ENCODE measurements around the gene NDUFC2.
"Not testable (repeated sequence)": the region's sequence is repeated elsewhere in the genome, so short reads cannot be mapped to it uniquely, and the experiment has no call there.

Gene NDUFC2

DNA sequence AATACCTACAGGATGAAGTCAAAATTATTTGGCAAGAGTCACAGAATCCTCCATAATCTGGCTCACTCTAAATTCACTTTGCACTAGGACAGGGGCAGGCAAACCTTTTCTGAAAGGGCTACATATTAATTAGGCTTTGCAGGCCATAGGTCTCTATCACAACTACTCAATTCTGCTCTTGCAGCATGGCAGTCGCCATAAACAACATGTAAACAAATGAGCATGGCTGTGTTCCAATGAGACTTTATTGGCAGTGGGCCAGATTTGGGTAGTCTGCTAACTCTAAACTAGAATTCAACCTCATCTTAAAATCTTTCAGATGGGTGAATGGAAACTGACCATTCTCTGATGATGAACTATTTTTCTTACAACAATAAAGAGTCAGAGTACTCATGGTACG lies 10.2 kb downstream of the NDUFC2 start:
- H3K4me3 ChIP-seq (ENCODE audit: low read length): no peak overlapping the region
- no peak for TF ChIP-seq ZNF274 (IDR thresholded peaks at IDR 0.05; ENCODE audit: low read depth, low read length)

DNA sequence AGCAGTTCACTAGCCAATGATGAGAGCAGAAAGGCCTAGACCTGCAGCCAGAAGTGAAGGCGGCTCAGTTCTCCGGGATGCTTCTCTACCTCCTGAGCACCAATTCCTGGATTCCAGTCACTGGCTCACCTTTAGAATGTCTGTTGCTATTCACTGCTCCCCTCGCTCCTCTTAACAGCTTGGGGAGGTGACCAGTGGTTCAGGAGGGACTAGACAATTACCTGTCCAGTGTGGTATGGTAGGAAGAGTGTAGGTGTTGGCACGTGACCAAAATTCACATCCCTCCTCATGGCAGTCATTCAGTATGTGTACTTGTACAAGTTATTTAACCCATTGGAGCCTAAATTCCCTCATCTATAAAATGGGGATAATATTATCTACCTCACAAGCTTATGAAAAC lies 12.0 kb downstream of the NDUFC2 start:
- no peak overlapping the region for H3K4me3 ChIP-seq (ENCODE audit: low read length)
- TF ChIP-seq ZNF274 (IDR thresholded peaks at IDR 0.05; ENCODE audit: low read depth, low read length): no peak

DNA sequence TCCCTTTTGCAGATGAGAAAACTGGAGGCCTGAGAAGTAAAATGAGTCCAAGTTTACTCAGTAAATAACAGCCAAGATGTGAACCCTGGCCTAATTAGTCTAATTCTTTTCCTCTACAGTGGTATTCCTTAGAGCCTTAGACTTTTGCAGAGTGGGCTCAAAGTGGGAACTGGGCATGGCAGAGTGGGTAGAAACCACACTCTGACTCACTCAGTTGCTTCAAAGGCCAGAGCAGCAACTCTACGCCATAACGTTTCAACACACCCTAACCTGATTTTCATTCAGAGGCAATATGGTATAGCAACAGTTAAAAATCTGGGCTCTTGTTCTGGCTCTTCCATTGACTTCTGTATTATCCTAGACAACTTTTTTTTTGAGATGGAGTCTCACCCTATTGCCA lies 13.2 kb downstream of the NDUFC2 start:
- no peak for TF ChIP-seq ZNF274 (IDR thresholded peaks at IDR 0.05; ENCODE audit: low read depth, low read length)
- H3K4me3 ChIP-seq (ENCODE audit: low read length): no peak overlapping the region

DNA sequence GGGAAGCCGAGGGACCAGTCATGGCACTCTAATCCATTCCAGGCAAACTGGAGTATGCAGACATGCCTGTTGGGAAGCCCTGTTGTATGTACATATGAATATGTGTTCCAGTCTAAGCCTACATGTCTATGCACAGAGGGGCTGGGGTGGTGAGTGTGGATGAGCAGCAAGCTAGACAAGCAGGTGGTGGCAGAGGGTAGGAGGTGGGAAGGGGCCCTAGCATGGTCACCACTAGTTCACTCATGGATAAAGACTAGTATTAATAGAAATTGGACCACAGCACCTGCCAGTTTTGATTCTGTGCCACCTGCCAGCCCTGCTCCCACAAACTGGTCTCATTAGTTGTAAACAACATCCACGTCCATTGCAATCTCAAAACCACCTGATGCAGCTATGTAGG lies 14.5 kb downstream of the NDUFC2 start:
- TF ChIP-seq ZNF274 (IDR thresholded peaks at IDR 0.05; ENCODE audit: low read depth, low read length): no peak
- H3K4me3 ChIP-seq (ENCODE audit: low read length): no peak overlapping the region

DNA sequence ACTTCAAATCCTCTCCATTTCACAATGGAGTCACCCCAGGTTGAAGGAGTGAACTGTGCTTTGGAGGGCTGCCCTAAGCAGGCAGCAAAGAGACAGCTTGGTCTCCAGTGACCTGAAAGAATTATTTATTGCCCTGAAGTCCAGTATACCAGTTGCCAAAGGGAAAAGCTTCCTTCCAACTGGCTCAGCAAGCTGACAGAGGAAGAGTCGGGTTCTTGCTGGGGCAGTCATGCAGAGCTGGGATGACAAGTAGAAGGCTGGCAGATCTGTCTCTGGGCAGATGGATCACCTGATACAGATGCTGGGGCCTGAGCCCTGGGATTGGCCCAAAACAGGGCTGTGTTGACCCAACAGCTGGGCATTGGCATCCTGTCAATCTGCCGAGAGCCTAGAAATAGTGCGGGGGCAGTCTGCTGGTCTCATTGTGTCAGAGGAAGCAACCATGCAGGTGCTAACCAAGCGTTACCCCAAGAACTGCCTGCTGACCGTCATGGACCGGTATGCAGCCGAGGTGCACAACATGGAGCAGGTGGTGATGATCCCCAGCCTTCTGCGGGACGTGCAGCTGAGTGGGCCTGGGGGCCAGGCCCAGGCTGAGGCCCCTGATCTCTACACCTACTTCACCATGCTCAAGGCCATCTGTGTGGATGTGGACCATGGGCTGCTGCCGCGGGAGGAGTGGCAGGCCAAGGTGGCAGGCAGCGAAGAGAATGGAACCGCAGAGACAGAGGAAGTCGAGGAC lies 16.1 kb downstream of the NDUFC2 start, which contains the start of gene THRSP:
Gene THRSP (plus strand): TSS at position 422 of the 742 bp plus-strand sequence. CDS start 21 bp downstream, at position 443.
- H3K4me3 ChIP-seq (ENCODE audit: low read length): no peak within 1 kb of the TSS
- no peak for TF ChIP-seq ZNF274 (IDR thresholded peaks at IDR 0.05; ENCODE audit: low read depth, low read length)

DNA sequence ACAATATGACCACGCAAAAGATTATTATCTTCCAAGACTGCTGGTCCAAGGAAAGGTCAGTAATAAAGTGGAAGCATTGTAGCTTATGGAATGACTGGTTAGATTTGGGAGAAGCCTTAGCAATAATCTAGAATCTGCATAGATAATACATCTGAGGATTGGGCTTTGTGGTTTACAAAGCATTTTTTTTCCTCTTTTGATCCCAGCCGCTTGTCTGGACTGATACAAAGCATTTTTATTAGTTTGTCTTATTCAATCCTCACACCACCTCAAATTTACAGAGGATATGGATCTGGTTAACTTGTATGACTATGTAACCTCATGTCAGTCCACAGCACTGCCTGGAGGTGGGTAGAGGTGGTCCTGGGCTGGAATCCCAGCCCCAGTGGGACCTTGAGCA lies 17.0 kb downstream of the NDUFC2 start:
- H3K4me3 ChIP-seq (ENCODE audit: low read length): no peak overlapping the region
- TF ChIP-seq ZNF274 (IDR thresholded peaks at IDR 0.05; ENCODE audit: low read depth, low read length): no peak

DNA sequence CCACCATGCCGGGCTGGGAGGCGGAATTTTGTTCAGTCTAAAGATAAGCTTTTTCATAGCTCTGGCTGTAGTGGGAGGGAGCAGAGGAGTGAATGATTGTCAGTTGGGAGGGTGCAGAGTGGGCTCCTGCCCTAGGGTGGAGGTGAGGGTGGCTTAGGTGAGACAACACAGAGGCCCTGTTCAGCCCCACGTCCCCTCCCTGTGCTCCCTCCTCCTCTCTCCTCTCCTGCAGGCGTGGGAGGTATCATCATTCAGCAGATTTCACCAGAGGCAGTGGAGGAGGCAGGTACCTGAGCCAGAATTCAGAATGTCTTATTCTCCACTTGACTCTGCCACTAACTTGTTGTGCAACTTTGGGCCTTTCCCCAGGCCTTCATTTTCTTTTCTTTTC lies 17.7 kb downstream of the NDUFC2 start:
- no peak for TF ChIP-seq ZNF274 (IDR thresholded peaks at IDR 0.05; ENCODE audit: low read depth, low read length)
- no peak overlapping the region for H3K4me3 ChIP-seq (ENCODE audit: low read length)

DNA sequence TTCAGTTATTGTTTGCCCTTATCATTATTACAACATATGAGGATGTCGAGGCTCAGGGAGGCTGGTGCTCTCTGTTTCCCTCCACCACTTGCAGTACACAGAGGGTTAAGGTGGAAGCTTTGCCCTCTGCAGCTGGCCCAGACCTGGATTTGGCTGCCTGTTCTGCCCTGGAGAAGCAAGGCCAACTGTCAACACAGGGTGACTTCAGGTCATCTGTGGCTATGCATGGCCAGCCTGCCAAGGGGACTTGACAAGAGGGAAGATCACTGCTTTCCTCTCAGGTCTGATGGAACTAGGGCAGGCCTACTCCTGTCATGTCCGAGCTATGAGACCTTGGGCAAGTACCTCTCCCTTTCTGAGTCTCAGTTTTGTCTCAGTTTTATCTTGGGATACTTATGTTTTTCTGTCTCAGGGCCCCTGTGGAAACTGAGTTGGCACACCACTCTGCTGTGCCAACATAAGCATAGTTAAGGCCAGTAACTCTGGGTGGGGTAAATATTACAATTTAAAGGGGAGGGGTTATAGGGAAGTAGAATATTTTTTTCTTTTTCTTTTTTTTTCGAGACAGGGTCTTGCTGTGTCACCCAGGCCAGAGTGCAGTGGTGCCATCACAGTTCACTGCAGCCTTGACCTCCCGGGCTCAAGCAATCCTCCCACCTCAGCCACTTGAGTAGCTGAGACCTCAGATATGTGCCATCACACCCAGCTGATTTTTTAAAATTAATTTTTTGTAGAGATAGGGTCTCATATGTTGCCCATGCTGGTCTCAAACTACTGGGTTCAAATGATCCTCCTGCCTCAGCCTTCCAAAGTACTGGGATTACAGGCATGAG lies 18.4 kb downstream of the NDUFC2 start:
- no peak for TF ChIP-seq ZNF274 (IDR thresholded peaks at IDR 0.05; ENCODE audit: low read depth, low read length)
- no peak overlapping the region for H3K4me3 ChIP-seq (ENCODE audit: low read length)

DNA sequence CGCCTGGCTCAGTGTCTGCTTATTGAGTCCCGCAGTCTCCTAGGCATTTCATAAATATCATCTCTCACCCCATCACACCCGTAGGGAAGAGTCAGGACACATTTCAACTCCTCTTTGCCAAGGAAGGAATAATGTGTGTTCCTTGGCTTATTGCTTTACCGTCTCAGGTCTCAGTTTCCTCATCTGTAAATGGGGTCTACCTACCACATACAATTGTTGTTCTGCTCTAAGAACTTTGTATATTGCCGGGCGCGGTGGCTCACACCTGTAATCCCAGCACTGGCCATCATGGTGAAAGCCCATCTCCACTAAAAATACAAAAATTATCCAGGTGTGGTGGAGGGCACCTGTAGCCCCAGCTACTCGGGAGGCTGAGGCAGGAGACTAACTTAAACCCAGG lies 19.1 kb downstream of the NDUFC2 start:
- no peak for TF ChIP-seq ZNF274 (IDR thresholded peaks at IDR 0.05; ENCODE audit: low read depth, low read length)
- H3K4me3 ChIP-seq (ENCODE audit: low read length): no peak overlapping the region

DNA sequence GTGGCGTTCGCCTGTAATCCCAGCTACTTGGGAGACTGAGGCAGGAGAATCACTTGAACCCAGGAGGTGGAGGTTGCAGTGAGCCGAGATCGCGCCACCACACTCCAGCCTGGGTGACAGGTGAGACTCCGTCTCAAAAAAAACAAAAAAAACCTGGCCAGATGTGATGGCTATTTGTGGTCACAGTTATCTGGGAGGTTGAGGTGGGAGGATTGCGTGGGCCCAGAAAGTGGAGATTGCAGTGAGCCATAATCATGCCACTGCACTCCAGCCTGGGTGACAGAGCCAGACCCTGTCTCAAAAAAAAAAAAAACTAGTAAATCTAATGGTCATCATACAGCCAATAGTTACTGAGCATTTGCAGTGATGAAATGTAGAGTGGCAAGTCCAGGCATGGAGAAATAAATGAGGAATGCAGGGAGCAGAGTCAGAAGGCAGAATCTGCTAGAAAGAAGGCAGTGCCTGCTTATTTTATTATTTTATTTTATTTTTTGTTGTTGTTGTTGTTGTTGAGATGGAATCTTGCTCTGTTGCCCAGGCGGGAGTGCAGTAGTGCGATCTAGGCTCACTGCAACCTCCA lies 19.8 kb downstream of the NDUFC2 start:
- not testable (repeated sequence) for H3K4me3 ChIP-seq (ENCODE audit: low read length)

DNA sequence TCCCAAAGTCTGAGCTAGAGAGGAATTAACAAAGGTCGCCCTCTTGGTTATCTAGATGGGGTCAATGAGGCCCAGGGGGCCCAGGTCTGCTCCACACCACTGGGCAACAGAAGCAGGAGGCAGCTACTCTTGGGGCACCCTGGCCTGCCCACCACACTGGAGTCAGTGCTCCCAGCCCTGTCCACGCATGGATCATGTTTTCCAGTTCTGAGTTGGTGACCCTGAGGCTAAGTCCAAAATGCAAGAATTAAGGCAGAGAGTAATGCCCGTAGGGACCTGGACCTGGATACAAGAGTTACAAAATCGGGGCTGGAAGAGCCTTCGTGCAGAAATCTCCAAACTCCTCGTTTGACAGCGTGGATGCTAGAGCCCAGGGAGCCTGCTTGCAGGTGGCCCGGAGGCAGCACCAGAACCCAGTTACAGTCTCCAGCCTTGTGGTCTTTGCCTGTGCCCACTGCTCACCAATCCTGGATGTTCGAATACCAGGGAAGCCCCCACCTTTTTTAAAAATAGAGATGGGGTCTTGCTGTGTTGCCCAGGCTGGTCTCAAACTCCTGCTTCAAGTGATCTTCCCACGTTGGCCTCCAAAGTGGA lies 22.1 kb downstream of the NDUFC2 start:
- no peak overlapping the region for H3K4me3 ChIP-seq (ENCODE audit: low read length)
- no peak for TF ChIP-seq ZNF274 (IDR thresholded peaks at IDR 0.05; ENCODE audit: low read depth, low read length)

DNA sequence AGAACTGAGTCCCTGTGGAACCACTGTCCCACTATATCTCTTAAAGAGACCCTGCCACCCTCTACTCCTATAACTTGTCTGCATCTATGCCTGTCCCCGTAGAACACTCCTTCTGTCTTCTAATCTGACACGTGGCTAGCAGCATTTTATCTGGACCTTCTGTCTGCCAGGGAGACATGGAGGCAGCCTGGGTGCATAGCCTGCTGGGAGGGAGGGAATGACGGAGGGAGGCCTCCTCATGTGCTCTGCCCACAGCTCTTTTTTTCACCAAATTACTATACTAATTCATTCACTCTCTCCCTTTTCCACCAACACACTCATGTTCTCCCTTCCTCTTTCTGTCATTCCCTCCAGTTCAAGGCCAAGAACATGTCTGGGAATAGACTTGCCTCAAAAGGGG lies 23.6 kb downstream of the NDUFC2 start:
- no peak overlapping the region for H3K4me3 ChIP-seq (ENCODE audit: low read length)
- no peak for TF ChIP-seq ZNF274 (IDR thresholded peaks at IDR 0.05; ENCODE audit: low read depth, low read length)

DNA sequence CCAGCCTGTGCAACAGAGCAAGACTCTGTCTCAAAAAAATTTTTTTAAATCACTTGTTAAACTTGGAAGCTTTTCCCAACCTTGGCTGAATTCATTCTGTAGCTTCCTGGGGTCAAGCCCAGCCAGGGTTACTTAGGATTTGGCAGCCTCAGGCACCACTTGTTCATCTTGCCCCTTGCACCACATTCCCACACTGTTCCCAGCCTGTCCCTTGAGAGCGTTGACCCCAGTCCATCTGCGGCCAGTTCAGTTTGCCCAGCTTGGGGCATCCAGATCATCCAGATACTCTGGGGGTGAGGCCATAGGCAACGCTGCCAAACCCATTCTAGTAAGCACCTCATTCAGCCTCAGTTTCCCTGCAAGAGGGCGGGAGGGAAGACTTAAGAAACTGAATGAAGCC lies 24.7 kb downstream of the NDUFC2 start:
- no peak overlapping the region for H3K4me3 ChIP-seq (ENCODE audit: low read length)
- TF ChIP-seq ZNF274 (IDR thresholded peaks at IDR 0.05; ENCODE audit: low read depth, low read length): no peak

DNA sequence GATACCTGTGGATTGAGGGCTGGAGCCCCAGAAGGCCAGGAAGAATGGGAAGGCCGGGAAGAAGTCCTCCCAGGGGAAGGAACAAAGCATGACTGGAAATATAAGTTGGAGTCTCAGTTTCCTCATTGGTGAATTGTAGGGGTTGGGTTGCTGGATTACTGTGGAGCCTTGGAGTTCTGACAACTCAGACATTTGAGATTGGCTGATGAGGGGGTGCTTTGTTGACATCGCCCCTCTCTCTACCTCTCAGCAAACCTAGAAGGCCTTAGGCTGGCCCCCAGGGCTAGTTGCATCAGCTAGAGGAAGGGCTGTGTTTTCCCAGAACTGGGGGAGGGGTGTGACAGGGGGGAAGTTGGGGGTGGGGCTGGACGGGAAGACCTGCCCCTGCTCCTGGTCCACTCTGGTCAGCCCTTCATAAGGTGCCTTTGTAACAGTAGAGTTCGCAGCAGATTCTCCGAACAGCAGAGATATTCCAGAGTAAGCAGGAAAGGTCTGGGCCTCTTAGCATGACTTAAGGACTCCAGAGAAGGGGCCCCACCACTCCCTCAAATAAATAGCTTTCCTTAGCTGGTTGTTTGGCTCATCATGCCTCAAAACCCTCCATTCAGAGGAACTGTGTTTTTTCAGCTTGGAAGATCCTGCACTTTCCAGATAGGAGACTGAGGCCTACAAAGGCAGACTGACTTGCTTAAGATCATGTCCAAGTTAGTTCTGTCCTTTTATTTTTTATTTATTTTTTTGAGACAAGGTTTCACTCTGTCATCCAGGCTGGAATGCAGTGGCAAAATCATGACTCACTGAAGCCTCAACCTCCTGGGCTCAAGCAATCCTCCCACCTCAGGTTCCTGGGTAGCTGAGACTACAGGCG lies 28.5 kb downstream of the NDUFC2 start:
- H3K4me3 ChIP-seq (ENCODE audit: low read length): no peak overlapping the region
- TF ChIP-seq ZNF274 (IDR thresholded peaks at IDR 0.05; ENCODE audit: low read depth, low read length): no peak
